Brain microvascular endothelial cell (primary cell): Measurements from ENCODE around the gene RNMT.

Source experiments
- DNase-seq: peaks from one replicate; pipeline ENCODE4 v3.0.0-alpha.2; 2020
- H3K27ac ChIP-seq: fragments of 250-450 bp; sonication (Bioruptor Pico); 2 replicates; pipeline ENCODE4 v1.5.1; 2020; ENCODE audit warnings: mild to moderate bottlenecking, moderate library complexity
- H3K27me3 ChIP-seq: fragments of 250-450 bp; sonication (Bioruptor Pico); replicated peaks from 2 replicates; pipeline ENCODE4 v1.5.1; 2020; ENCODE audit warnings: mild to moderate bottlenecking
- H3K36me3 ChIP-seq: fragments of 250-450 bp; sonication (Bioruptor Pico); replicated peaks from 2 replicates; pipeline ENCODE4 v1.5.1; 2020; ENCODE audit warnings: mild to moderate bottlenecking
- H3K4me3 ChIP-seq: 2 replicates; pipeline ENCODE4 v1.5.1; 2011; ENCODE audit warnings: low read depth, mild to moderate bottlenecking, control low read depth, low read length, moderate library complexity
- in situ Hi-C: cut with HindIII; loops from 2 replicates; pipeline ENCODE4 v1.10.0; 2017; ENCODE audit warnings: low sequenced_read_pairs, low pct_ligation_motif_present
- TF ChIP-seq, protein P1 (sequence below): IDR thresholded peaks from 2 replicates; pipeline ENCODE4 v1.5.1; 2011; ENCODE audit warnings: low read depth, mild to moderate bottlenecking, moderate library complexity, low read length, control low read depth, inconsistent platforms; ENCODE audit errors: missing control alignments

Gene RNMT

DNA sequence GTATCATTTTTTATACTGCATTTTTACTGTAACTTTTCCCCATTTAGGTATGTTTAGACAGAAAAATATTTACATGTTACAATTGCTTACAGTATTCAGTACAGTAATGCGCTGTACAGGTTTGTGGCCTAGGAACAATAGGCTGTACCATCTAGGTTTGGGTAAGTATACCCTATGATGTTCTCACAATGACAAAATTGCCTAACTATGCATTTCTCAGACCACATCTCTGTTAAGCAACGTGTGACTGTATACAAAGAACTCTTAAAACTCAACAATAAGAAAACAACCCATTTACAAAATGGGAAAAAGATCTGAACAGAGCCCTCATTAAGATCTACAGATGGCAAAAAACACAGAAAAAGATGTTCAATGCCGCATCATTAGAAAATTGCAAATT, 29.5 kb upstream of the RNMT start:
- no peak for DNase-seq
- no peaks in the 10 kb centered on the region for H3K36me3 ChIP-seq
- no peak overlapping the region for H3K27ac ChIP-seq
- H3K4me3 ChIP-seq: no peak overlapping the region
- TF ChIP-seq, protein P1, sequence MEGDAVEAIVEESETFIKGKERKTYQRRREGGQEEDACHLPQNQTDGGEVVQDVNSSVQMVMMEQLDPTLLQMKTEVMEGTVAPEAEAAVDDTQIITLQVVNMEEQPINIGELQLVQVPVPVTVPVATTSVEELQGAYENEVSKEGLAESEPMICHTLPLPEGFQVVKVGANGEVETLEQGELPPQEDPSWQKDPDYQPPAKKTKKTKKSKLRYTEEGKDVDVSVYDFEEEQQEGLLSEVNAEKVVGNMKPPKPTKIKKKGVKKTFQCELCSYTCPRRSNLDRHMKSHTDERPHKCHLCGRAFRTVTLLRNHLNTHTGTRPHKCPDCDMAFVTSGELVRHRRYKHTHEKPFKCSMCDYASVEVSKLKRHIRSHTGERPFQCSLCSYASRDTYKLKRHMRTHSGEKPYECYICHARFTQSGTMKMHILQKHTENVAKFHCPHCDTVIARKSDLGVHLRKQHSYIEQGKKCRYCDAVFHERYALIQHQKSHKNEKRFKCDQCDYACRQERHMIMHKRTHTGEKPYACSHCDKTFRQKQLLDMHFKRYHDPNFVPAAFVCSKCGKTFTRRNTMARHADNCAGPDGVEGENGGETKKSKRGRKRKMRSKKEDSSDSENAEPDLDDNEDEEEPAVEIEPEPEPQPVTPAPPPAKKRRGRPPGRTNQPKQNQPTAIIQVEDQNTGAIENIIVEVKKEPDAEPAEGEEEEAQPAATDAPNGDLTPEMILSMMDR: no peak
- in situ Hi-C loops: no loop called here
- H3K27me3 ChIP-seq: no peaks in the 10 kb centered on the region

DNA sequence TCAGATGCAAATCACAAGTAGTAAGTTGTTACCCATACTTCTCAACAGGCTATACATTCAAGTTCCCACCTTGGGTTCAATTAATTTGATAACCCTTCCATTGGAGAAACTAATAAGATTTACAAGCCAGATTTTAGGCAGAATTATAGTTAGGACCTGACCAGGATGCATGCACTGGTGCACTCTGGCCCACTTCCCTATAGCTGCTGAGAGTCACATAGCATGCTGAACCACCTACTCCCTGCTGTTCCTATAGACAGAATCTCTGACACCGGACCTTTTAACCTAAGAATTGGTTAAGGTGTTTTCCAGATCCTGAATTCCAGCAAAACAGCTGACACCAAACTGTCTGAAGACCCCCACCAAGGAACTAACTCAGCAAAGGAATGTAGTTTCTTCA, 26.3 kb upstream of the RNMT start:
- in situ Hi-C loops: no loop called here

DNA sequence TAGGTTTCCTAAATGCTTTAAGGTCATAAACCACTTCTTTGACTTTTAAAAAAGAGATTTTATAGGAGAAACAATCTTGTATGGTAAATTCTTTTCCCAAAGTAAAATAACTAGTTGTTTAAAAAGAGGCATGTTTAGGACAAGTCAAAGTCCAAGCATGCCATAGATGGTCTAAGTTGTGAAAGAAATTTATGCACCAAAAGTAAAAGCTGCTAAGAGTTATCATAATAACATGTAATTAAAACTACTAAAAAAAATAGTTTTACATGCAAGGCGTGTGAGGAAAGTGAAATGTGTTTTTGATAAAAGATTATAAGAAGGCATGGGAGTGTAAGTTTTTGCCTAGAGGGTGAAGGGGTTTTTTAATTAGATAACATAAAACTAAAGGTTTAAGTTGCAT, 22.6 kb upstream of the RNMT start:
- TF ChIP-seq, protein P1: no peak
- Histone ChIP-seq H3K27me3 (no peaks in the 10 kb centered on the region), H3K4me3 (no peak overlapping the region), H3K36me3 (no peaks in the 10 kb centered on the region), H3K27ac (no peak overlapping the region)
- in situ Hi-C loops: no loop called here
- DNase-seq: no peak

More for the DNA sequence above, 26.3 kb upstream of the RNMT start:
- H3K27me3 ChIP-seq: no peaks in the 10 kb centered on the region
- no peak overlapping the region for H3K4me3 ChIP-seq
- TF ChIP-seq, protein P1: no peak
- H3K36me3 ChIP-seq: no peaks in the 10 kb centered on the region
- DNase-seq: no peak
- H3K27ac ChIP-seq: no peak overlapping the region

DNA sequence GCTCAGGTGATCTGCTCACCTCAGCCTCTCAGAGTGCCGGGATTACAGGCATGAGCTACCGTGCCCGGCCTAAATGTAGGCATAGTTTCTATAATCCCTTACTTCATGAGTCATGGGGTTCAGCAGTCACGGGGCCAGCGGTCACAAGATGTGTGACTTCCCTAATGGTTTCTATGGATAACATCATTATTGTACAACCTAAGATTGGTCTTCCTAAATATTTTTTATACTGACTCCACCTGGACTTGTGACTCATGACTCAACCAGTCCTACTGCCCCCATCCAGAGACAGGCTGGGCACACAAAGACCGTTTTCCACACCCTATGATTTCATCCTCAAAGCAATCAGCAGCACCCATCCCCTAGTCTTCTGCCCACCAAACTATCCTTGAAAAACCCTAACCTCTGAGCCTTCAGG, 16.1 kb upstream of the RNMT start:
- no peak overlapping the region for H3K27ac ChIP-seq
- in situ Hi-C loops: no loop called here
- no peak overlapping the region for H3K4me3 ChIP-seq

DNA sequence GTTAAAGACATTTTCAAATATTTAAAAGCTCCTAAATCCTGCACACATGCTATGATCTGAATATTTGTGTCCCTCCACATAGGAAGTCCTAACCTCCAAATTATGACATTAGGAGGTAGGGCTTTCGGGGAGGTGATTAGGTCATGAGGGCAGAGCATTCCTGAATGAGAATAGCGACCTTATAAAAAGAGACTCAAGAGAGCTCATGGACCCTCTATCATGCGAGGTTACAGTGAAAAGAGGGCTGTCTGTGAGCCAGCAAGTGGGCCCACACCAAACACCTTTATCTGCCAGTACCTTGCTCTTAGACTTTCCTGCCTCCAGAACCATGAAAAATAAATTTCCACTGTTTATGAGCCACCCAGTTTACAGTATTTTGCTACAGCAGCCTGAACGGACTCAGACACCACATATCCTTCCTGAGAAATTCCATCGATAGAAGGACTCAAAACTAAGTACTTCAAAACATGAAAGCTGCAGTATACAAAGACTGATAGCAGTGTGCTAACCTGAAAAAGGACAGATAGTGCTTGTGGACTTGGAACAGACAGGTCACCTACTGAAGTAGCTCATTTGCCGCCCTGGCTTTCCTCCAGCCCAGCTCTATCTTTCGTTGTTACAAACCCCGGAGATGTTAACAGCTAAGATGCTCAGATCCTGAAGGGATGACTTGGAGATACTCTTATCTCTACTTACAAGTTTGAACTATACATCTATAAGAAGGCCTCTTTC, 13.9 kb upstream of the RNMT start:
- no peak for DNase-seq
- TF ChIP-seq, protein P1: no peak
- H3K27me3 ChIP-seq: no peaks in the 10 kb centered on the region
- H3K36me3 ChIP-seq: no peaks in the 10 kb centered on the region
- H3K27ac ChIP-seq: no peak overlapping the region
- H3K4me3 ChIP-seq: no peak overlapping the region
- in situ Hi-C loops: no loop called here

More for the DNA sequence above, 16.1 kb upstream of the RNMT start:
- DNase-seq: no peak
- TF ChIP-seq, protein P1: no peak
- Histone ChIP-seq H3K36me3 (no peaks in the 10 kb centered on the region), H3K27me3 (no peaks in the 10 kb centered on the region)

DNA sequence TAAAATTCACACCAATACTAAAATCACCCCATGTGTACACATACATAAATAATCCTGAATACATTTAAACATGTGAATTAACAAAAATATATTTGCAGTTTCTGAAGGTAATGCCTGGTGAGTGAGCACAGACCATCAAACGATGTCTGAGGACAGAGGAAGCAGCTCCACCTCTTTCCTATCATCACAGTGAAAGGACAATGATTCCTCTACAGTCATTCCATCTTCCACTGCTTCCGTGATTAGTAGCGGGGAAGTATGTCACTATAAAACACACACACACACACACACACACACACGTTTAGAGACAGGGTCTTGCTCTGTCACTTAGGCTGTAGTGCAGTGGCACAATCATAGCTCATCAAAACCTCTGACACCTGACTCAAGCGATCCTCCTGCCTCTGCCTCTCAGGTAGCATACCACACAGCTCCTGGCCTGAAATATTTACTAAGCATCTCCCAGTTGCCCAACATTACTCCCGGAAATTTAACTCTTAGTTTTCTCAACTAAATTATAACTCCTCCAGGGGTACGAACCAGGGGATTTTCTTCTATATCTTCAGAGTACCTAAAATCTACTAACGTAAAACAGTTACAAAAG, 12.9 kb upstream of the RNMT start:
- in situ Hi-C loops: no loop called here
- no peak overlapping the region for H3K27ac ChIP-seq
- no peaks in the 10 kb centered on the region for H3K36me3 ChIP-seq
- H3K27me3 ChIP-seq: no peaks in the 10 kb centered on the region
- DNase-seq: no peak
- TF ChIP-seq, protein P1: no peak
- H3K4me3 ChIP-seq: no peak overlapping the region
